ENCODE measurements around the gene SAMD13.

The SAMD13 gene

GRCh38 chr1:84301004-84301784 is at the start of gene SAMD13:
SAMD13 (plus strand) TSS chr1:84301708; CDS start chr1:84303235, 1,527 bp downstream.
- DNase-seq (ENCODE audit: low read depth), result peak; percentile 77

GRCh38 chr1:84253036-84253435 is 48.5 kb upstream of the SAMD13 start:
- peak; percentile 50 for DNase-seq (ENCODE audit: low read depth)

GRCh38 chr1:84253891-84254290 is 47.6 kb upstream of the SAMD13 start:
- peak; percentile 93 for DNase-seq (ENCODE audit: low read depth)

GRCh38 chr1:84254703-84255238 is 46.7 kb upstream of the SAMD13 start:
- DNase-seq (ENCODE audit: low read depth), result no peak

GRCh38 chr1:84255582-84255981 is 45.9 kb upstream of the SAMD13 start:
- DNase-seq (ENCODE audit: low read depth), result no peak

- DNase-seq (ENCODE audit: low read depth), result no peak
These were observed 43.9 kb upstream of the SAMD13 start for GRCh38 chr1:84257617-84258016.

GRCh38 chr1:84259376-84259775 is 42.1 kb upstream of the SAMD13 start:
- DNase-seq (ENCODE audit: low read depth), result no peak

- DNase-seq (ENCODE audit: low read depth), result no peak
These were observed 41.5 kb upstream of the SAMD13 start for GRCh38 chr1:84259989-84260388.

GRCh38 chr1:84260852-84261518 is 40.5 kb upstream of the SAMD13 start:
- DNase-seq (ENCODE audit: low read depth), result peak; percentile 27

GRCh38 chr1:84264961-84265360 is 36.5 kb upstream of the SAMD13 start:
- DNase-seq (ENCODE audit: low read depth), result no peak

GRCh38 chr1:84265867-84266266 is 35.6 kb upstream of the SAMD13 start:
- no peak for DNase-seq (ENCODE audit: low read depth)

GRCh38 chr1:84266748-84267147 is 34.8 kb upstream of the SAMD13 start:
- no peak for DNase-seq (ENCODE audit: low read depth)

GRCh38 chr1:84267476-84267875 is 34.0 kb upstream of the SAMD13 start:
- no peak for DNase-seq (ENCODE audit: low read depth)

- DNase-seq (ENCODE audit: low read depth), result no peak
These were observed 33.2 kb upstream of the SAMD13 start for GRCh38 chr1:84268346-84268745.

- DNase-seq (ENCODE audit: low read depth), result no peak
These were observed 32.2 kb upstream of the SAMD13 start for GRCh38 chr1:84269306-84269705.

- DNase-seq (ENCODE audit: low read depth), result peak; percentile 74
These were observed 29.9 kb upstream of the SAMD13 start for GRCh38 chr1:84271441-84272151.

GRCh38 chr1:84272401-84272800 is 29.1 kb upstream of the SAMD13 start:
- DNase-seq (ENCODE audit: low read depth), result no peak

GRCh38 chr1:84277343-84278059 is 24.0 kb upstream of the SAMD13 start:
- no peak for DNase-seq (ENCODE audit: low read depth)

GRCh38 chr1:84278905-84279304 is 22.6 kb upstream of the SAMD13 start:
- no peak for DNase-seq (ENCODE audit: low read depth)

GRCh38 chr1:84280912-84281311 is 20.6 kb upstream of the SAMD13 start:
- DNase-seq (ENCODE audit: low read depth), result no peak

GRCh38 chr1:84282780-84283333 is 18.7 kb upstream of the SAMD13 start:
- no peak for DNase-seq (ENCODE audit: low read depth)

- peak; percentile 39 for DNase-seq (ENCODE audit: low read depth)
These were observed 18.1 kb upstream of the SAMD13 start for GRCh38 chr1:84283381-84283780.
